ENCODE data around the gene NDUFS7. TPM values are rescaled to one million over a fixed set of nuclear protein-coding genes. Genes with fewer than 3 reads are reported as not detected.

The NDUFS7 gene
- total RNA-seq, 3 donors from 2014 or later (not counting 1 experiment from before 2014, with no cell fraction given): 60.8 to 67.9 (median 66.6) TPM

- Histone ChIP-seq H3K4me1 (ENCODE audit: control insufficient read depth, insufficient read depth, low read length) (peaks cover 19% of the 10 kb centered on the region), H3K36me3 (ENCODE audit: control insufficient read depth, insufficient read depth, low read length) (peaks cover 18% of the 10 kb centered on the region), H3K9me3 (ENCODE audit: control insufficient read depth, insufficient read depth, low read length) (no peaks in the 10 kb centered on the region), H3K27me3 (ENCODE audit: control insufficient read depth, insufficient read depth, low read length) (no peaks in the 10 kb centered on the region), H3K4me3 (ENCODE audit: low read length) (no peak overlapping the region), H3K27ac (ENCODE audit: low read length) (no peak overlapping the region)
- Mint-ChIP-seq H3K27ac (no peak overlapping the region), H3K27me3 (ENCODE audit: low read depth in 2 of 2) (no peaks in the 10 kb centered on the region), H3K4me1 (no peaks in the 10 kb centered on the region), H3K9me3 (no peaks in the 10 kb centered on the region), H3K36me3 (no peaks in the 10 kb centered on the region), H3K4me3 (no peak overlapping the region)
- ATAC-seq (no peak), DNase-seq (no peak)
- TF ChIP-seq, protein P1, sequence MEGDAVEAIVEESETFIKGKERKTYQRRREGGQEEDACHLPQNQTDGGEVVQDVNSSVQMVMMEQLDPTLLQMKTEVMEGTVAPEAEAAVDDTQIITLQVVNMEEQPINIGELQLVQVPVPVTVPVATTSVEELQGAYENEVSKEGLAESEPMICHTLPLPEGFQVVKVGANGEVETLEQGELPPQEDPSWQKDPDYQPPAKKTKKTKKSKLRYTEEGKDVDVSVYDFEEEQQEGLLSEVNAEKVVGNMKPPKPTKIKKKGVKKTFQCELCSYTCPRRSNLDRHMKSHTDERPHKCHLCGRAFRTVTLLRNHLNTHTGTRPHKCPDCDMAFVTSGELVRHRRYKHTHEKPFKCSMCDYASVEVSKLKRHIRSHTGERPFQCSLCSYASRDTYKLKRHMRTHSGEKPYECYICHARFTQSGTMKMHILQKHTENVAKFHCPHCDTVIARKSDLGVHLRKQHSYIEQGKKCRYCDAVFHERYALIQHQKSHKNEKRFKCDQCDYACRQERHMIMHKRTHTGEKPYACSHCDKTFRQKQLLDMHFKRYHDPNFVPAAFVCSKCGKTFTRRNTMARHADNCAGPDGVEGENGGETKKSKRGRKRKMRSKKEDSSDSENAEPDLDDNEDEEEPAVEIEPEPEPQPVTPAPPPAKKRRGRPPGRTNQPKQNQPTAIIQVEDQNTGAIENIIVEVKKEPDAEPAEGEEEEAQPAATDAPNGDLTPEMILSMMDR (IDR thresholded peaks at IDR 0.05): no peak
- intact Hi-C loops (cut with micrococcal nuclease): no loop called here
- WGBS (ENCODE audit: insufficient coverage): 82% methylated on average over 42 of the region's 42 CpGs
Observed at GRCh38 chr19:1396768-1397679, 13.3 kb downstream of the NDUFS7 start.

DNA sequence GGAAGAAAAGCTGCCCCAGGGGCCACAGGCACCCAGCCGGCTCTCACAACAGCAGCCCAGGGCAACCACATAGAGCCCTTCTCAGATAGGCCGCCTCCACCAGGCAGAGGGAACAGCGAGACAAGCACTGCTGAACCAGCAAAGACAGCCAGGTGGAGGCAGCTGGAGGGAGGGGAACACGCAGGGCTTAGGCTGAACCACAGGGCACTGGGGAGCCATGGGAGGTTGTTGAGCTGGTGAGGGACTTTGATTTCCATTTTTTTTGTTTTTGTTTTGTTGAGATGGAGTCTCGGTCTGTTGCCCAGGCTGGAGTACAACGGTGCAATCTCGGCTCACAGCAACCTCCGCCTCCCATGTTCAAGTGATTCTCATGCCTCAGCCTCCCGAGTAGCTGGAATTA, 14.1 kb downstream of the NDUFS7 start:
- TF ChIP-seq, protein P1 (IDR thresholded peaks at IDR 0.05): no peak
- Mint-ChIP-seq H3K27ac (no peak overlapping the region), H3K36me3 (no peaks in the 10 kb centered on the region), H3K27me3 (ENCODE audit: low read depth in 2 of 2) (peaks cover 0 to 3% of the 10 kb centered on the region in 2 donors), H3K4me3 (no peak overlapping the region), H3K9me3 (no peaks in the 10 kb centered on the region), H3K4me1 (peaks cover 5% of the 10 kb centered on the region in 2 donors)
- ATAC-seq: no peak
- Histone ChIP-seq H3K4me1 (ENCODE audit: control insufficient read depth, insufficient read depth, low read length) (peaks cover 27% of the 10 kb centered on the region), H3K9me3 (ENCODE audit: control insufficient read depth, insufficient read depth, low read length) (no peaks in the 10 kb centered on the region), H3K27ac (ENCODE audit: low read length) (no peak overlapping the region), H3K27me3 (ENCODE audit: control insufficient read depth, insufficient read depth, low read length) (peaks cover 4% of the 10 kb centered on the region), H3K36me3 (ENCODE audit: control insufficient read depth, insufficient read depth, low read length) (peaks cover 10% of the 10 kb centered on the region), H3K4me3 (ENCODE audit: low read length) (no peak overlapping the region)
- DNase-seq: no peak
- 93% methylated on average over 9 of the region's 9 CpGs for WGBS (ENCODE audit: insufficient coverage)
- intact Hi-C loops (cut with micrococcal nuclease): no loop called here

- no peak overlapping the region for H3K4me3 ChIP-seq (ENCODE audit: low read length)
- peaks cover 4% of the 10 kb centered on the region for H3K27me3 ChIP-seq (ENCODE audit: control insufficient read depth, insufficient read depth, low read length)
- ATAC-seq (no peak), DNase-seq (no peak)
- peaks cover 7 to 12% of the 10 kb centered on the region in 2 donors for H3K4me1 Mint-ChIP-seq
- intact Hi-C loops (cut with micrococcal nuclease): no loop called here
- H3K4me1 ChIP-seq (ENCODE audit: control insufficient read depth, insufficient read depth, low read length): peaks cover 33% of the 10 kb centered on the region
- H3K9me3 Mint-ChIP-seq: no peaks in the 10 kb centered on the region
- no peak overlapping the region for H3K27ac Mint-ChIP-seq
- no peak overlapping the region for H3K27ac ChIP-seq (ENCODE audit: low read length)
- TF ChIP-seq, protein P1 (IDR thresholded peaks at IDR 0.05): no peak
- H3K9me3 ChIP-seq (ENCODE audit: control insufficient read depth, insufficient read depth, low read length): no peaks in the 10 kb centered on the region
- H3K27me3 Mint-ChIP-seq (ENCODE audit: low read depth in 2 of 2): peaks cover 0 to 3% of the 10 kb centered on the region in 2 donors
- no peak overlapping the region for H3K4me3 Mint-ChIP-seq
- 87% methylated on average over 19 of the region's 19 CpGs for WGBS (ENCODE audit: insufficient coverage)
- H3K36me3 Mint-ChIP-seq: no peaks in the 10 kb centered on the region
- H3K36me3 ChIP-seq (ENCODE audit: control insufficient read depth, insufficient read depth, low read length): peaks cover under 1% of the 10 kb centered on the region
Observed at GRCh38 chr19:1399079-1399478, 15.4 kb downstream of the NDUFS7 start.

All from natural killer cell (primary cell).